HPDE6-E6E7 (cell line): Measurements from ENCODE around the gene TFAP2A.

ENCODE experiments used
- DNase-seq: peaks from one replicate; pipeline ENCODE4 v3.0.0; 2011; ENCODE audit warnings: missing footprints; ENCODE audit errors: extremely low spot score

Gene TFAP2A

DNA sequence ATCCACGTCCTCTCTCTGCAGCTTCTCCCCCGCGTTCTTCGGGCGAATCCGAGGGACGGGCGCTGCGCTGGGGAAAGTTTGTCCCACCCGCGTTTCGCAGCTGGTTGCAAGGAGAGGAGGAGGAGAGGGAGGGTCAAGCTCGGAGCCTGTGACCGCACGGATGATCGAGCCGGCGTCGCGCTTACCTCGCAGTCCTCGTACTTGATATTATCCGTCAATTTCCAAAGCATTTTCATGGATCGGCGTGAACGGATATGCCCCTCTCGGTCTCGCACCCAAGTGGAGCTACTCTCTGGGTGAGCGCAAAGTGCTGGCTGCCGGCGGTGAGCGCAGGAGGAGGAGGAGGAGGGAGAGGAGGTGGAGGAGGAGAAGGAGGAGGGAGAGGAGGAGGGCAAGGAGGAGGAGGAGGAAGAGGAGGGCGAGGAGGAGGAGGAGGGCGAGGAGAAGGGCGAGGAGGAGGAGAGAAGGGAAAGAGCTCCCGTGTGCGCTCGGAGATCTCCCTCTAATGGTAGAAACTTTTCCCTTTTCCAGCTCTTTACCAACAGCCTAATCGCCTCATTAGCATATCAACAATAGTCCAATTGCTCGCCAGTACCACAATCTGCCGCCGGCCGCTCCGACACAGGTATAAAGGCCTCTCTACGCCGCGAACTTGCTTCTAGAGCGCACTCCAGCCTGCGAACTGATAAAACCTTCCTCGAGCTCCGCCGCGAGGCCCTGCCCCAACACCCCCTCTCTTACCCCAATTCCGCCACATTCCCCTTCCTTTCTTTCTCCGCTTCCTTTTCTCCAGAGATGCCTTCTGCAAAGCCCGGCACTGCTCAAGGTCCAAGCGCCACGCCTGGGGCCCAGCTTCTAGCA is at the start of gene TFAP2A:
TSS of gene TFAP2A (minus strand) at position 319 of the 861 bp plus-strand sequence. CDS start at position 236, 83 bp downstream.
- DNase-seq: no peak

DNA sequence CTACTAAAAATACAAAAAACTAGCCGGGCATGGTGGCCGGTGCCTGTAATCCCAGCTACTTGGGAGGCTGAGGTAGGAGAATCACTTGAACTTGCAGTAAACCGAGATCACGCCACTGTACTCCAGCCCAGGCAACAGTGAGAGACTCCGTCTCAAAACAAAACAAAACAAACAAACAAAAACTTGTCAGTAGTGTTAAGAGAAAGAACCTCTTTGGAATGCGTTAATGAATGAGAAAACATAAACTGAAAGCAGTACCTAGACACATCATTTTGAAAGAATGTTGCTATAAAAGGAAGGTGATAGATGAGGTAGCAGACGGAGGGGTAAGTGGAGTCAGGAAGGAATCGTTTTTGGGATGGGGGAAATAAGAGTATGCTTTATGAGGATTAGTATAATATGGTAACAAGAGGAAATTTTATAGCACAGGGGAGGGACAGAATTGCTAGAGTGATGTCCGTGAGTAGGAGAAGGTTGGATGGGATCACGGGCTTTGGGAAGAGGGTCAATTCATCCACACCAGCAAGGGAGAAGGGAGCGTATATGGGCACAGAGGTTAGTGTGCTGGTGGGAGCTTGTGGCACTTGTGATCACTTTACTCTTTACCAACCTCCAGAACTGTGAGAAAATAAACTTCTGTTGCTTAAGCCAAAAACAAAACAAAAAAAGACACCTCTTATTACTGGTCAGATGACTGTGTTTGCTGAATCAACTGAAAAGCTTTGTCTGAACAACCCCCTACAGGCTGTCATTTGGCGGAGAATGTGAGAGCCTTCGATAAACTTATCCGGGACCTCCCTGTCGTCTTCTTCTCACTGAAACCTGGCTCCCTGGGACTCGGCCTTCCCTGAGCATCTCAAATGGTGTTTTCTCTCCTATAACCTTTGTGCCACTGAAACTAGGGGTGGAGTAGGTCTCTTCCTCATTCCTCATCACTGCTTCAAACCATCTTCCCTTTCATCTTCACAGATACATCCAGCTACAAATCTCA is 48.9 kb upstream of the TFAP2A start:
- DNase-seq: peak; percentile 32

DNA sequence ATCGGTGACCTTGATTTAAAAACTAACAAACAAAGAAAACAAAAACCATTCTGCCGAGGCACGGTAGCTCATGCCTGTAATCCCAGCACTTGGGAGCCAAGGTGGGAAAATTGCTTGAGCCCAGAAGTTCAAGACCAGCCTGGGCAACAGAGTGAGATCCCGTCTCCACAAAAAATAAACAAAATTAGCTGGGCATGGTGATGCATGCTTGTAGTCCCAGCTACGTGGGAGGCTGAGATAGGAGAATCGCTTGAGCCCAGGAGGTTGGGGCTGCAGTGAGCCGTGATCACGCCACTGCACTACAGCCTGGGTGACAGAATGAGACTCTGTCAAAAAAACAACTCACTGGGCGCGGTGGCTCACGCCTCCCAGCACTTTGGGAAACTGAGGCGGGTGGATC is 48.2 kb upstream of the TFAP2A start:
- DNase-seq: no peak

DNA sequence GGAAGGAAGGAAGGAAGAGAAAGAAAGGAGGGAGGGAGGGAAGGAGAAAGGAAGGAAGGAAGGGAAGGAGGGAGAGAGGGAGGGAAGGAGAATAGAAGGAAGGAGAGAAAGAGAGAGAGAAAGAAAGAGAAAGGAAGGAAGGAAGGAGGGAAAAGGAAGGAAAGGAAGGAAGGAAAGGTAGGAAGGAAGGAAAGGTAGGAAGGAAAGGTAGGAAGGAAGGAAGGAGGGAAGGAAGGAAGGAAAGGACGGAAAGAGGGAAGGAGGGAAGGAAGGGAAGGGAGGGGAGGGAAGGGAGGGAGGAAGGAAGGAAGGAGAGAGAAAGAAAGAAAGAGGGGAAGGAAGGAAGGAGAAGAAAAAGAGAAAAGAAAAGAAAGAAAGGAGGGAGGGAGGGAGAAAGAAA is 47.0 kb upstream of the TFAP2A start:
- DNase-seq: no peak

DNA sequence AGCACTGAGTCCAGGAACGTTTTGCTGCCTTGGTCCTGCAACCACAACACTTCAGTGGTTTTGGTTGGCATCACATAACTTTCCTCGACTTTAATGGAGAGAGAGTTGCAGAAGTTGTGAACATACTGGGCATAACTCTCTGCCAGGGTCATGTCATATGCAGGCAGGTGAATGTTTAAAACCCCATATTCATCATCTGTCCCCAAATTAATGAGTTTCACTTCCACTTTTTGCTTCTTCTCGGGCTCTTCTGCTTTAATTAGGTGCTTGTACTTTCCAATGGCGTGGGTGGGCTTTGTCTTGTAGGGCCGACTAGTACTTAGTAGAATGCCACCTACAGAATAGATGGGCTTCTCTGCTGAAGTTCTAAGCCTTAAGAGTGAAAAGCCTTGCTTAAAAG is 45.2 kb upstream of the TFAP2A start:
- DNase-seq: no peak

DNA sequence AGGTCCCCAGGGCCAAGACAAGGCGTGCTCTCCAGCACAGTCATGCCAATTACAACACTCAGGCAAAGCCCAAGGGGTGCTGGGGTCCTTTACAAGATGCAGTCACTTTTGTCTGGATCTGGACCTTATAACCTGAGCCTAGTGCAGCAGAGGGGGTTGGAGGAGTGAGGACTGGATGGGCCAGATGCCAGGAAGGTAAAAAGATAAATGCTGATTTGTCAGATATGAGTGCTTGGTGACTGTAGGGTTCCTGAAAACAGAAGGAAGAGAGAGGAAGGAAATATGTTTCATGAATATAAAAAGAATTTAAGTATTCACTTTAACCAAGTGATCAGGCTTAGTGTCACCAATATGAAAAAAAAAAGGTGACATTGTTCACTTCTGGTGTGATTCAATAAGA is 43.4 kb upstream of the TFAP2A start:
- DNase-seq: no peak

DNA sequence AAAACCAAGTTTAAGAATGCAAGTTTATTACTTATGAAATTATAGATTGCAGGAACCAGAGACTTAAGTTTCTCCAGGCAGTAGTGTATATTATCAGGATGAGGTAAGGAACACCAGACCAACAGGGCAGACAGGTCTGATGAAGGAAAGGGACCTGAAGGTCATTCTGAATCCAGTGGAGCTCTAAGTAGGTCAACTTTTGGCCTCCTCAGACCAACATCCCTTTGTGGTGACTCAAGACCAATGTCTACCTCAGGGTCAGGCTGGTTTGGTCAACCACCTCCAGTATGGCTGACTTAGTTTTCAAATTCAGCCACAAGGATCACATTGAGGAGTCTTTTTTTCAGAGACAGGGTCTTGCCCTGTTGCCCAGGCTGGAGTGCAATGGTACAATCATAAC is 38.7 kb upstream of the TFAP2A start:
- no peak for DNase-seq

DNA sequence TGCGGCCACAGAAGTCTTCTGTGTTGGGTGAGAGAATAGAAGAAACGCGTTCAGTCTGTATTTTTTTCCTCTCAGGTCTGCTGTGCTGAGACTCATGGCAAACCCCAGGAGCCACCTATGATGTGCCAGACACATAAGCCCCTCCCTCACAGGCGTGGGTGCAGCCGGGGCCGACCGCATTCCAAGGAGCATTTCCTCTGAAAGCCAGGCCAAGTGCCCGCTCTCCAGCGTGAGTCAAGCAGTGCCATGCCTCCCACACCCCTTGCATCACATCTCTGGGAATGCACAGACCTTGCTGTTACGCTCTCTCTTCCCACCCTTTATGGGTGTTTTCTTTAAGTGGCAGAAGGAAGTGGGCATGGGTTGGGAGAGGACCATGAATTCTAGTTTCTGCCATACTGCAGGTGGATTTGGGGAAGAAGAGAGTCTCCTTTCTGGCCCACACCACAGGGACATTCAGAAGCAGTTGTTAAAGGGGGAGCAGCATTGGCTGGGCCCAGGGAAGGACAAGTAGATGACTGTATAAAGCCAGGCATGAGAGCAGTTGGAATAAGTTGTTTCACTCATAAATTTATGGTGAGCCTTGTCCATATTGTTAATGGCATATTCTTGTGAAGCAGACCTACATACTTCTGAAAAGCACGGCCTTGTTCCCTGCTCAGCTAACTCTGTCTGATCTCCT is 37.1 kb upstream of the TFAP2A start:
- peak; percentile 93 for DNase-seq

DNA sequence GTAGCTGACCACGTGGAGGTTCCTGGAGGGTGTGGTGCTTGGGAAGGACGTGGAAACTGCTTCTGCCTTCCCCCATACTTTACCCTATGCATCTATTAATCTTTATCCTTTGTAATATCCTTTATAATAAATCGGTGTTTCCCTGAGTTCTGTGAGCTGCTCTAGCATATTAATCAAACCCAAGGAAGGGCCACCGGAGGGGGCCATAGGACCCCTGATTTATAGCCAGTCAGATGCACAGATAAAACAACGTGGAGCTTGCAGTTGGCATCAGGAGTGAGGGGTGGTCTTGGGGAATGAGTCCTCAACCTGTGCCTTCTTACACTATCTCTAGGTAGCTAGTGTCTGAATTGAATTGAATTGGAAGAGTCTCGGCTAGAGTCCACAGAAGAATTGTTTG is 36.5 kb upstream of the TFAP2A start:
- DNase-seq: no peak

DNA sequence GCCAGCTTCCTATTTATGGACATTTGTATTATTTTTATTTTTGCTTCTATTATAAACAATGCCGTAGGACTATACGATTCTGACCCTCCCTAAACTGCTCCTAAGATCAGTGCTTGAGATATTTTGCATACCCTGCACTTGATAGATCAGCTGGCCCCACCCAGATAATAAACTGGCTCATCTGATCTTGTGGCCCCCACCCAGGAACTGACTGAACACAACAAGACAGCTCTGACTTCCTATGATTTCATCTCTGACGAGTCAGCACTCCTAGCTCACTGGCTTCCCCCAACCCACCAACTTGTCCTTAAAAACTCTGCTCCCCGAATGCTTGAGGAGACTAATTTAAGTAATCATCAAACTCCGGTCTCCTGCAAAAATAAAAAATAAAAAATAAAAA is 34.9 kb upstream of the TFAP2A start:
- no peak for DNase-seq

DNA sequence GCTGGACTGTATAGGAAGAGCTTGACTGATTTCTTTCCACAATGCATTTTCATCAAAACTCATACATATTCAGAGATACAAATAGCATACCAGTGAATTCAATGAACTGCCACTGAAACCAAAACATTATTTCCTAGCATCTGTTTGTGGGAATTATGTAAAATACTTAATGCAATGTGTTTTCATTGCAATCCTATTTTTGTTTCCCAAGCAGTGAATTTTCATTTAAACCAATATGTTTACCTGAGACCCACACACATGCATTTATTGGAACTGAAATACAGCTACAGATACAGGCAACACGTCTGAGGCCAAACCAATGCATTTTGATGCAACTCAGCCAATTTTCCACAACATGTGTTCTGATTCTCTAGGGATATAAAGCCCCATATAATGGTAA is 33.2 kb upstream of the TFAP2A start:
- no peak for DNase-seq

DNA sequence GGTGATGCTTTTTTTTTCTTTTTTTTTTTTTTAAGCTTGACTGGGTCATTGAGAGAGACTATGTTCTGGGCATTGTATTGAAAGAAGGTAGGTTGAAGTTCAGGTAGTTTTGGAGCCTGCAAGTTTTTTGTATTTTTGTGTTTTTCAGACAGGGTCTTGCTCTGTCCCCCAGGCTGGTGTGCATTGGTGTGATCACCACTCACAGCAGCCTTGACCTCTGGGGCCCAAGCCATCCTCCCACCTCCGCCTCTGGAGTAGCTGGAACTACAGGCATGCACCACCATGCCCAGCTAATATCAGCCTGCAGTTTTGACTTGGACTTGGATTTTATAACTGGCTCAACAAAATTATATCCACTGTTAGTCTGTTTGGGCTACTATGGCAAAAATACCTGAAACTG is 31.7 kb upstream of the TFAP2A start:
- DNase-seq: no peak

DNA sequence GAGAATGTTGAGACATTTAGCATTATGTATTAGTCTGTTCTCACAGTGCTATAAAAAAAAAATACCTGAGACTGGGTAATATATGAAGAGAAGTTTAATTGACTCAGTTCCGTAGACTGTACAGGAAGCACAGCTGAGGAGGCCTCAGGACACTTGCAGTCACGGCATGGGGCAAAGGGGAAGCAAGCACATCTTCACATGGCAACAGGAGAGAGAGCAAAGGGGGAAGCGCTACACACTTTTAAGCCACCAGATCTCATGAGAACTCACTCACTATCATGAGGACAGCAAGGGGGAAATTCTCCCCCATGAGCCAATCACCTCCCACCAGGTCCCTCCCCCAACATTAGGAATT is 26.8 kb upstream of the TFAP2A start:
- DNase-seq: no peak

DNA sequence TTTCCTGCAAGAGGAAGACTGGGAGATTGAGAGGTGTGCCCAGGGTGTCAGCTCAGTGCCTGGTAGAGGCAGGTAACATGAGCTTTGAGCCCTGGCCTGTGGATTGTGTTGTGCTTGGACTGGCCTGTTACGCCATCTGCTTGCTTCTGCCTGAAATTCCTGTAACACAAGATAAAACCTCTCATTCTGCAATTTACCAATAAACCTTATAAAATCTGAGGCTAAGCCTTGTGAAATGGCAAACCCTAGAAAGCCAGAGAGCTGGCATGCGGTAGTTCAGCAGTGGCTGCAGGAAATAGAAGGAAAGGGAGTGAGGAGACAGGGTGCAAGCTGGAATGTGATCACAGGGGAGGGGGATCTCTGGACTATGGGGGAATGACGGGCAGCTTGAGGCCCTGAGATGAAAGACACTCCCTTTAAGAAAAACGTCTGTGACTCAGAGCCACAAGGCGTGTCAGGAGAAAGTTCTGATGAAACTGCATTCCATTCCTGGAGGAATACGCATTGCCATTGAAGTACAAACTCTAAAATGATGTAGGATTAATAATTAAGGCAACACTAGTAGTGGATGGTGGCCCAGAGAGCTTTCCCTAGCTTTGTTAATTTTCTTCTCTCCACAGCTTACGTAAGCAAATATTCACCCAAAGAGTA is 26.3 kb upstream of the TFAP2A start:
- DNase-seq: peak; percentile 89

DNA sequence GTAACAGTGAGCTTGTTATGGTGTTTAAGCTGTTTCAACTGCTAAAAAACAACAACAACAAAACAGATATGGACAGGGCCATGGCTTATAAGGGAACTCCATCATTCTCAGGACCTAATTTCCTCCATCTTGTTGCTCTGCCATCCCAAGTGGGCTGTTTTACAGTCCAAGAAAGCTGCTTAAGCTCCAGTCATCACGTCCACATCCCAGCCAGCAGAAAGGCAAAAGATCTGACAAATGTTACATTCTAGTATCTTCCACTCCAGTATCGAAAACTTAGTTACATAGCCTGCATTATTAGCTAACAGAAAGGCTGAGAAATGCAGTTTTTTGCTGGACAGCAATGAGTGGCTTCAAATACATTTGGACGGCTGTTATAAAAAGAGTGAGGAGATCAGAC is 23.0 kb upstream of the TFAP2A start:
- no peak for DNase-seq

DNA sequence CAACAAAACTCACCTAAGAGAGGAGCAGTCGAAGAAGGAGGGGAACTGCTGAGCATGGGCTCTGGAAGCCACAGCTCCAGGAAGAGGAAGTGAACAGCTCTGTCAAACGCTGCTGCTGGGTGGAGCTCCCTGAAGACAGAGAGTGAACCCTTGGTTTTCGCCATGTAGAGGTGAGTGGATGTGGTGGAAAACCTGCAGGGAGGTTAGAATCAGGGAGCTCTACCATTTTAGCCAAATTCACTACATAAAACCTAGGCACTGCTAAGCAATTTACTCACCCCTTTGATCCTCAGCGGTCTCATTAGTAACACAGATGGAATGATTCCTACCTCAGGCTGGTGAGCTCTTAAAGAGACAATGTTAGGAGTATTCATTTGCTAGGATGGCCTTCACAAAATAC is 19.4 kb upstream of the TFAP2A start:
- DNase-seq: no peak

DNA sequence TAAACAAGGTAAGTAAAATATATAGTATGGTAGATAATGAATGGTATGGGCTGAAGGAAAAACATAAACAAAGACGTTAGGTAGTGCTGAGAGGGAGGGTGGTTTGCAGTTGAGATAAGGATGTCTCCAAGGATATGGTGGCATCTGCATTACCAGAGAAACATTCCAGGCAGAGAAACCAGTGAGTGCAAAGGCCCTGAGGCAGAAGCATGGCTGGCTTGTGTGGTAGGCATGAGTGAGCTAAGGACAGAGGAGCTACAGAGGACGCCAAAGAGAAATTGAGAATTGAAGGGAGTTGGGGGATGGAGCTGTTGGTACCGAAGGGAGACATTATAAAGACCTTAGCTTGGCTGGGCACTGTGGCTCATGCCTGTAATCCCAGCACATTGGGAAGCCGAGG is 18.4 kb upstream of the TFAP2A start:
- DNase-seq: no peak

DNA sequence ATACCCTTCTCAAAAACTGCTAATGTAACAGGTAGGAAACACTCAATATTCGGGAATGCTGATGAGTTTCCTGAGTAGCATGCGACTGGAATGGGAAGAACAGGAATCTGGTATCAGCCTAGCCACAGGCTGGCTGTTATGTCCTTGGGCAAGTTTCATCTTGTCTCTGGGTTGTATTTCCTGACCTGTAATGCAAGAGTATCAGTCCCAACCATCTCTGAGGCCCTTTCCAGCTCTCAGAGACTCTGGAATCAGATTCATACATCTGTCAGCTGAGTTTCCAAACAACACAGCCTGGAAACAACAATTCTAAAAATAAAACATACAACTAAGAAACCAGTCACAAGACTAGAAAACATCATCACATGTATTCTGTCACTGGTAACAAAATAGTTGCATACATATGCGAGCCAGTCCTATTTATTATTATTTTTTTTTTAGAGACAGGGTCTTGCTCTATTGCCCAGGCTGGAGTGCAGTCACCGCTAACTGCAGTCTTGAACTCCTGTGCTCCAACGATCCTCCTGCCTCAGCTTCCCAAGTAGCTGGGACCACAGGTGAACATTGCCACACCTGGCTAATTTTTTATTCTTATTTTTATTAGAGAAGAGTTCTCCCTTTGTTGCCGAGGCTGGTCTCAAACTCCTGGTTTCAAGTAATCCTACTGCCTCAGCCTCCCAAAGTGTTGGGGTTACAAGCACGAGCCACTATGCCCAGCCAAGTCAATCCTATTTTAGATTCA is 16.7 kb upstream of the TFAP2A start:
- DNase-seq: no peak

DNA sequence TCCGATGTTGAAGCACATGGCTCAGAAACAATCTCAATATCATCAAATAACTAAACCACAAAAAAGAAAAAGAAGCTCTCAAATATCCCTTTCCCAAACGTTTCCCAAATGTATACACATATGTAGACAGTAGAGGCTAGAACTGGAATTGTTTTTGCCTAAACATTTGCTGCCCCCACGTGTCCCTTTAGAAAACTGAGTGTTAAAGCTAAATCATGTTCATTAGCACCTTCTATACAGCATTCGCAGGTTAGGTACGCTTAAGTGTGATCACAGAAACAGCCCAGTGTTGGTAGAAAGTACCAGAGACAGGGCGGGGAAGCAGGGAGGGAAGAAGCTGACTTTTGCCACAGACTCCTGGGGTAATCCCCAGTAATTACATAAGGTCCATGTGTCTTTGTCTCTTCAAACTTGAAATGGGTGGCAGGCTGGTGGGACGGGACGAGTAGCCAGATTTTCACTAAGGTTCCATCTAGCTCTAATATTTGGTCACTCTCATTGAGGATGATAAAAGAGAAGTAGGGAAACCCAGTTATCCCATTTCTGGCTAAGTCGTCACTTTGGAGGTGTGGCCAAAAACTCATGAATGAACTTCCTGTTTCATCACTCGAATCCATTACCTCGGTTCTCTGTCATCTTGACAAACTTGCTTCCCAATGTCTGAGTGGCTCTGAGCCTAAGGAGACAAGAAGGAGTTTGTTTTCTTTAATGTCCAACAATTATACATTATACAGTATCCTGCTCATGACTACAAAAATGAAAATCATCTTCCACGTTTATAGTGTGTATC is 15.0 kb upstream of the TFAP2A start:
- no peak for DNase-seq

DNA sequence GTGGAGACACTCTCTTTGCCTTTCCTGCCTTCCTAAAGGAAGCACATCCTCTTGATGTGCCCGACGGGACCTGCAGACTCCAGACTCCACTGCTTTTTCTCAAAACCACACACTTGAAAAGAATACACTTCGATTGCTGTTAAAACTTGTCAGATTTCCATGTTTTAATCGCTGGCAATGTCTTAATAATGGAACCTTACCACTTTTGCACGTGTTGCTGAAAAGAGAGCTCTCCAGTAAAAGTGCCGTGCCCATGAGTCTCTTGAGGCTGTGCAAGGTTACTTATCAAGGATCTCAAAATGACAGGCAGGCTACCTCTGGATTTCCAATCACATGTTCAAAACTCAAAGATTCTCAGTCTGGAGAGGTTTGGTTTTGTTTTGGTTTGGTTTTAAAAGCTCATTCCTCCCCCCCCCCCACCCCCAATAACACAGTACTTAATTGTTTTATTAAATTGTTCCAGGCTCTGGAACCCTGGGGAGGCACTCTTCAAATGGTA is 12.0 kb upstream of the TFAP2A start:
- DNase-seq: no peak
